Prostate gland (tissue), 2 donors: ENCODE results near the gene DCUN1D2.

Experiments
- CTCF ChIP-seq, 4 experiments: fragments of 200-600 bp in 2 of 4; fragments of 450-650 bp in 2 of 4; sonication (generic) in 2 of 4; IDR thresholded peaks; 1 replicate in 3 of 4; 2 replicates in 1 of 4; pipeline ENCODE4 v1.5.1; 2016 to 2019; ENCODE audit warnings: antibody characterized with exemption in 4 of 4, mild to moderate bottlenecking in 2 of 4, moderate library complexity in 2 of 4
- POLR2AphosphoS5 ChIP-seq: sonication (generic); formaldehyde crosslinking; IDR thresholded peaks from one replicate; pipeline ENCODE4 v1.6.1; 2017; ENCODE audit warnings: antibody characterized with exemption

- TF ChIP-seq CTCF (IDR thresholded peaks at IDR 0.05): no peak
- TF ChIP-seq POLR2AphosphoS5: no peak
These were observed 48.7 kb upstream of the DCUN1D2 start for GRCh38 chr13:113539176-113539575.
